Measurements from ENCODE around the gene PRKCI.

The PRKCI gene

GRCh38 chr3:170354760-170355159, 132.5 kb downstream of the PRKCI start:
- no peak for TF ChIP-seq Cebpa-rat (IDR thresholded peaks at IDR 0.05)
- H3K9ac ChIP-seq = peak overlapping the region in 5 of 11 experiments; percentile 87 to 99 (median 94); a peak in 9 of 22 replicates
- H3K36me3 ChIP-seq = peaks cover under 1 to 7% (median 4%) of the 10 kb centered on the region in 11 experiments; a peak in 16 of 22 replicates
- H3K27ac ChIP-seq = peak overlapping the region in 9 of 11 experiments; percentile 97 to 100 (median 98); a peak in 18 of 22 replicates
- peaks cover 0 to 7% (median 0%) of the 10 kb centered on the region in 11 experiments; a peak in 4 of 22 replicates for H3K9me3 ChIP-seq (replicated peaks in 1 of 11)
- no peaks in the 10 kb centered on the region for H3K27me3 ChIP-seq
- H3K4me2 ChIP-seq = peak overlapping the region; percentile 79 to 96 (median 88); a peak in 21 of 22 replicates
- no peak overlapping the region for H3K4me3 ChIP-seq
- peaks cover 63 to 74% (median 71%) of the 10 kb centered on the region in 10 experiments for H3K4me1 ChIP-seq
- H4K20me1 ChIP-seq = peaks cover 0 to 16% (median 9%) of the 10 kb centered on the region in 11 experiments; a peak in 9 of 22 replicates

Data from BLaER1 treated with 17β-estradiol and CSF1 and Interleukin-3, amounts not matched to agents 10 nM and 100 nM (cell line).